Suppressor macrophage treated with lipopolysaccharide for 4 hours (primary cell): ENCODE data around the gene RARB.

Experiments
- DNase-seq: peaks from one replicate; pipeline ENCODE4 v3.0.0-alpha.2; 2020

Gene RARB

DNA sequence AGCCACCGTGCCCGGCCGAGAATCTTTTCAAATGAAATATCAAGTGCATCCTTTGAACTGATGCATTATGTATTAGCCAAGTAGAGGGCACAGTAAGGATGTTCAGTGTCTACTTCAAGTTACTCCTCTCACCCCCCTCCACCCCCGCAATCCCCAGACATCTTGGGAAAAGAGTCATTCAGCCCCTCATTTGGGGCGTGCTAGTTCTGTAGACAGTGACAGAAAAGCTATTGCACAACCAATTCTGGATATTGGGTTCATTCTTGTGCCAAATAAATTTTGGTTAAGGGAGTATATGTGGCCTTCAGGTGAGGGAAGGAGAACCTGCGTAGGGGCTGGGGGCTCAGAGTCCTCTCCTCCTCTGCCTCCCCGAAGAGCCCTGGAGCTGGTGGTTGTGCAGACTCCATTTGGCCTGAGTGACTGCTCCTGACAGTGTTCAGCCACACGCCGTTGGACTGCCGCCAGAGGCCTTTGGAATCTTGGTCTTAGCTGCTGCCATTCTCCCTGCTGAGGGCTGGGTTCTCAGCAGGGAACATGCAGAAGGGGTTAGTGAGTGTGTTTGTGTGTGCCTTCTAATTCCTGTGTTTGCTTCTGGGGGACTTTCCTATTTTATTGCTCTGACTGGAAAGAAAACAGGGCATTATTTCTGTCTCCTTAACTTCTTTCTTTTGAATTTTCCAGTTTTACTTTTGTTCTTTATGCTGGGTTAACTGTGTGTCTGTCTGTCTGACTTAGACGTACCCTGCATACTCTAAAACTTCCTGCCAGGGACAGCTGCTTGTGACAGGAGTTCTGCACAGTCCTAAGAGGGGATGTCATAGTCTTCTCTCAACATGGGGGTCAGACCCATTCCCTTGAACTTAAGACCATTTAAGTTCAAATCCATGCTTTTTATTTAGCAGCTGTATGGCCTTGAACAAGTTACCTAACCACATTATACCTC, 21.0 kb downstream of the RARB start:
- DNase-seq: no peak

DNA sequence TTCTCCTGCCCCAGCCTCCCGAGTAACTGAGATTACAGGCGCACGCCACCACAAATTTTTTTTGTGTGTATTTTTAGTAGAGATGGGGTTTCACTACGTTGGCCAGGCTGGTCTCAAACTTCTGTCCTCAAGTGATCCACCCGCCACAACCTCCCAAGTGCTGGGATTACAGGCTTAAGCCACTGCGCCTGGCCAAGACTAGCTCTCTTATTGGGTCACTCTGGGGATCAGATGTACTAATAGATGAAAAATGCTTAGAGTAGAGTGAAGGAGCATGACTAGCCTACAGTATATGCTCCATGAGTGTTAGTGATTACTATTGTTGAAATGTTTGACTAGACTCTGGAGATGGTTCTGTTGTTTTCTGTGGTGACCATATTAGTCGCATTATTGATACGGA, 21.8 kb downstream of the RARB start:
- DNase-seq: no peak

DNA sequence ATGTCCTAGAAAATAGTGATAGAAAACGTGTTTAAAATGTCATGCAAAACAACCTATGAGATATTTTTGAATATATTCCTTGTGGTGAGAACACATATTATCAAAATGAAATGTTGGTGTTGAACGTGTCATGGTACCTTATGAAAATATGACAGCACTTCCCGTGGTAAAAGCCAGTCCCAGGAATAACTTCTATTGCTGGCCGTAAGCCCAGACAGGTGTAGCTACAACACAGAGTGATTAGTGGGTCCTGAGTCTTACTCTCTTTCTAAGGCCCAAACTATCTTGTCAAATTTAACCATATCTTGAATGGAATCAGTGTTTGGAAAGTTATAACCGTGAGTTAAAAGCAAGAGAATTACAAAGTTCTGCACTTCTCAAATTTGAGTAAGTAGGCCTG, 24.1 kb downstream of the RARB start:
- DNase-seq: no peak

DNA sequence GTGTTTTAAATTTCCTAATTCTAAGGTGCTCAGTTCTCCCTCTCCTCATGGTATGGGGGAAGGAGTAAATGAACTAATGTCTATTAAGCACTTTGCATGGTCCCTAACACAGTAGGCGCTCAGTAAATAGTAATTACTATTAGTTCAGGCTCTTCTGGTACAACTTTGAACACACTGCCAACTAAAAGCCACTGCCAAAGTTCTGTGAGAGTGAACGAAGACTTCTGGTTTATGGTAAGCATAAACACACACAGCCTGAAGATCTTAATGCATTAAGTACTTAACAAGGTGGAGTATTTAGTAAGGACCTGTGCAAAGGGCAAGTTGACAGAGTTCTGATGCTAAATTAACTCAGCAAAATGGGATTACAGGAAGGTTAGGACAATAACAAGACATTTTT, 24.7 kb downstream of the RARB start:
- no peak for DNase-seq

DNA sequence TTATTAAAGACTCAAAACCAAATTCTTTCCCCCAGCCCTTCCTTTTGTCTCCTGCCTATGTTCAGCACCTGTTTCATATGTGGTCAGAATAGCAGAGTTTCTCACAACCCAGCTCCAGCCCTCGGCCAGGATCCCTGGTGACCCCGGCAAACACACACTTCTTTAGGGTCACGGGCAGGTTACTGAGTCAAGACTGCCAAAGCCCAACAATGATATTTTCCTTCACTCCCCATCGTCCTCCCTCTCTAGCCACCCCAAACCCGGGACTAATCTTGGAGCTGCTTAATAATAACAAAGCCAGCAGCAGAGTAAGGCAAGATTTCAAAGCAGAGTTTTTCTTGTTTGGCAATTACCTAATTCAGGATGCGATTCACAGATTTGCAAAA, 25.5 kb downstream of the RARB start:
- no peak for DNase-seq

DNA sequence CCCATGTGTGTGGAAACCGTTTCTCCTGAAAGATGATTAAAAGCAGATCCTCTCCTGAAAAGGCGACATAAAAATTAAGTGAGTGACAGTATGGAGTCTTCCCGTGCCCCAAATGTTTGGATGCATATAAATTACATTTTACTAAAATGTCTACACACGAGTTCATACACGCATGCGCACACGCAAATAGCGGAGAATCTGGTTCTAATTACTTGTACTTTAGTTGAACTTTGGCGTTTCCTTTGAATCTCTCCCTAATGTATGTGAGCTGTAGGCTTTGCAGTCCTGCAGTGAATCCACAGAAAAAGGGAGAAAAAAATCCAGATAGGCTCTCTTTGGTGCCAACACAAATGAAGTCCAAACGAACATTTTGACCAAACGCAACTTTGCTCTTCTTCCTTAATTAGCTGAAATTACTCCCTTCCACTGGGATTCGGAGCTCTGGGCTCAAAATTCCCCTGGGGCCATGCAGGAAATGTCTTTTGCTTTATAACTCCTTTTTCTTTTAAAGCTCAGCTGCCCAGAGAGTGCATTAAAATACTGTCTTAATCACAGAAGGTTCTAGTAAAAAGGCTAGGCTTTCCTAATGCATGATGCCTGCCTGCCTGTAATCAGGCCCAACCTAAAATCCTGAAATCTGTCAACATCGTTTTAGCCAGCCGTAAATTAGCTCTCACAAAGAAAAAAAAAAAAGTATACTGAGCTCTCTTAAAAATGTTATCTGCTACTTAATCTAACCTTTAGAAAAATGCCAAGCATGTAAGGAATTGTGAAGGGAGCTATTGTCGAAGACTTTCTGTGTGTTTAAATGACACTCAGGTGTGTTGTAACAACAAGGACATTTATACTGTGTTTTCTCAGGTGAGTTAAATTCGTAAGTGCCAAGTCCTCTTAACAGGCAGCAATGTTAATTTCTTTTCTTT, 26.2 kb downstream of the RARB start:
- no peak for DNase-seq

DNA sequence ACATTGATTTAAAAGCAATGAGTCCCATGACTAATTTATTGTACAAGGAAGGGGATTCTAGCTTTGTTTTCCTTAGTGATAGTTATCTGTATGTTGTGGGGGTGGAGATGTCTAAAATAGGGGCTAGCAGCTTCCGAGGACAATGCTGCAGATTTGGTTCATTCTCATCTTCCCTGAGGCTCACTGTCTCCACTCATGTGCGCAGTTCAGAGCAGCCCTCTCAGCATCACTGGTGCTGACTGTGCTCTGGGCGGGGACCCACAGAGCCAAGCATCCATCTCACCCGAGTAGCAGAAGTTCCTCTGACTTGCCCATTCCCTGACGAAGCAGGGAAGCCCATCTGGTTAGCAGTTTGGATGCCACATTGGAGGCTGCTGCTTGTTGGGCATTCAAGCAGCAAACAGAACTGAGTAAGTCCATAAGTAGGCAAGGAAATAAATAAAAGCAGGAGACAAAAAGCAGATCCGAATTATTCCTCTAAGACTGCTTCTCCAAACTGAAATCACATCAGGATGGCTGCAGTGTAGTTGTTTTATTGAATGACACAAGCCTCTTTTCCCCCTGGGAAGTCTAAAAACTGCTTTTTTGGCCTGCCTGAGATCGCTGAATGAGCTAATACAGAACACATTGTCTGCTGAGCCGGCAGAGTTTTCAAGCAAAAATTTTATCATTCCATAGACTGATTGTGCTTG, 27.5 kb downstream of the RARB start:
- no peak for DNase-seq

DNA sequence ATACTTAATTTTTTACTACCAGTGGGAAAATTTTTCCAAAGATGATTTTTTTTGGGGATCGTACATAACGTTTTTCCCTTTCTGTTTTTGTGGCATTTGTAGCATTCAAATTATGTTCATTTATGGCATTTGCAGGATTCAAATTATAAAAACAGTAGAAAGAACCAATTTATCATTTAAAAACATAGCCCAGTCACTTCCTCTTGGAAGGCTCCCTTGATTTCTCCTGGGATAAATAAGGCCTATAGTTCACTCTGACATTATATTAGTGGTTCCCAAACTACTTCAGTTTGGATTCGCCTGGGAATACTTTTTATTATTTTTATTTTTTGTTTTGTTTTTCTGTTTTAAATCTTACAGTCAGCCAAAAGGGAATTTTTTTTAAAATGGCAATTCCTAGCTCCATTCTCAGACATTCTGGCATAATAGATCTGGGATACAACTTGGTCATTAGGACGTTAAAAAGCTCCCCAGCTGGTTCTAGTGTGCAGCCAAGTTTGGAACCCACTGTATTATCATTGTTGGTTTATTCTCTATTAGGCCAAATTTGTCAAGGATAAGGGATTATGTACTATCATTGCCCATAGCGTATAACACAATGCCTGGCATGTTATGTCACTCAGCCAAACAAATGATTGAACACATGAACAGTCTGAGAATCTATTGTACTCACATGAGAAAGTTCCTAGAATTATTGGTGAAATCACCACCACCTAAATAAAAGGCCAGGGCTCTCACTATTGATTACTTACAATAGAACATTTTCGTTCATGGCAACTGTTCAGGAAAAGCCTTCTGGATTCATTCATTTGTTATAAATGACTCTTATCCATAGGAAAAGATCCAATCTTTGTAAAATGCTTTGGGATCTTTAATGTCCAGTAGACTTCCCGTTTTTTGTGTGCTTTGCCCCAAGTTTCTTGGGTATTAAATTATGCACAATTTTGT, 28.9 kb downstream of the RARB start:
- no peak for DNase-seq

DNA sequence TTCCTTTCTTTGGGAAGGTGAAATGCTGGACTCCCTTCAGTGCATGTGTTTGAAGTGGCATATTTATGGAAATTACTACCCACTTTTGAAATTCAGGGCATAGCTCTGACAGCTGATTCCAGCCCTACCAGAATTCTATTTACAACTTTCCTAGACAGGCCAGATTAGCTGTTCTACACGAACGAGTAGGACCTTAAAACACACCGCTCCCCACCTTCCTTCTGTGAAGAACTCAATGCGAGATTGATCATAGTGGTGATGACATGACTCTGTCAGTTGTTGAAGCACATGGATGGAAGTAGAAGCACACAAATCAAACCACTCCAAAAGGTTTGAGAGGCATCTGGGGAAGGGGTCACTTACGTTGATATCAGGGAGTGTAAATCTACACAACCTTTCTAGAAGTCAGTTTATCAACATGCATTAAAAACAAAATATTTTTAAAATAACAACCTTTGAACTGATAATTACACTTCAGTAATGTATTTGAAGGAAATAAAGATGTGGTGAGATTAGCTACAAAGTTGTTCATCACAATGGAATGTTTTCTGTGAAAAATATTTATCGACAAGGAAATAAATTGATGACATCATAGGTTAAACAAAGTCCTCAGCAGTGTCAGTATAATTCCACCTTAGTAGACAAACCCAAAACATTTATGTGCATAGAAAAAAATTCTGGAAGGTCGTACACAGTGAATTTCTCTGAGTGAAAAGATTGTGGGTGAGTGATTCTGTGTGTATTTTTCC, 29.8 kb downstream of the RARB start:
- no peak for DNase-seq

DNA sequence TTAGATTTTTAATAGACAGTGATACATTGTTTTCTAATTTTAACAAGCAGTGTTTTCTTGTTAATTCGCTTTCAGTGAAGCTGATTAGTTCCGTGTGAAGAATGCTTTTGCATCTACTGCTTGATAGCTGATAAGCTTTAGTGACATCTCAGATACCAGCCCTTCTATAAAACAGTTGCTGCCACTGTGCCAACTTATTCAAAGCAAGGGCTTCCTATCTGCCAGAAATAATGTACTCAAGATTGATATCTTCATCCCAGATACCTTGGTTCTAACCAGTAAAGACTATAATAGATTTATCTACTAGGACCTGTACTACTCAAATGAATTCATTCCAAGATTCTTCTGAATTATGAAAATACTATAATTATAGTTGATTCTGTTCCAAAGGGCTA, 30.4 kb downstream of the RARB start:
- DNase-seq: no peak

DNA sequence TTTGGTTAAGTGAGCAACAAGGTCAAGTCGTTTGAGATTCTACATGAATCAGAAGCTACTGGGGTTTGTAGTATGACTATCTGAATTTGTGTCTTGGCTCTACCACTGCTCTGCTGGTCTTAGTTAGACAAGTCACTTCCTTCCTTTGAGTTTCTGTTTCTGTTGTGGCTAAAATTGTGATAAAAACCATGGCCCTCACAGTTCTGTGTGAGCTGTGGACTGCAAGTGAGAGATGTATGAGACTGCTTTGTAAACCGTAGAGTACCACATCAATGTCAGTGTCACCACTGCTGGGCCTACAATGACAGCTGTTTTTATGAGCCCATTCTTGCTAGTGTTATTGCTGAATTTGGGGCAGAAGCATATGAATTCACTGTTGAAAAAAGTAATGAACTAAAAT, 32.7 kb downstream of the RARB start:
- DNase-seq: peak; percentile 5

DNA sequence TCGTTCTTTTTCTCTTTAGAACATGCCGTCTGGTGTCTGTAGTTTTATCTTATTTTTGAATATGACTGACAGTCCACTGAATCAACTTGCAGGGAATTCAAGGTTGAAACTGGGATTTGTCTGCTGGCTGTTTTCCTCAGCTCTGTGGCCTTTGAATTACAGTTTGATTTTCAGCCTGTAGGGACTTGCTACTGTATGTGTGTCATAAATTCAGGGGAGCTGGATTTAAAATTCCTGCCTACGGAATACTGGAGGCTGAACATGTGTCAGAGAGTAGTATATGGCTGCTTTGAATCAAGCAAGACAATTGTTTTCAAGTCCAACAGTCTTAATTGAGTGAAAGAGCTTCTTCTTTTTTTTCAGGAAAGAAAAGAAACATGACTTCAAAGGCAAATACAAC, 33.9 kb downstream of the RARB start:
- DNase-seq: no peak

DNA sequence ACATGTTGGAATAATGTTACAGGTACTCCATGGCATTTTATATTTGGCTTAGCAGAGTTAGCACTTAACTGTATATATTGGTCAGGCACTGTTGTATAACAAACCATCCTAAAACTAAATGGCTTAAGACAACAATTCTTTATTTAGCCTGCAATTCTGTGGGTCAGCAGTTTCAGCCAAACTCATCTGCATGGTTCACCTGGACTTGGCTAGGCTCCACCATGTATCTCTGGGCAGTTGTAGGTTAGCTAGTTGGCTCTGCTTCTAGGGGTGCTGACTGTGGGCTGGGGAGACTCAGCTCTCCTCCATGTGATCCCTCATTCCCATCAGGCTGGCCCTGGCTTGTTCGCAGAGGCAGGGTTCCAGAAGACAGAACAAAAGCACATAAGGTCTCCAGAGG, 34.4 kb downstream of the RARB start:
- DNase-seq: no peak

DNA sequence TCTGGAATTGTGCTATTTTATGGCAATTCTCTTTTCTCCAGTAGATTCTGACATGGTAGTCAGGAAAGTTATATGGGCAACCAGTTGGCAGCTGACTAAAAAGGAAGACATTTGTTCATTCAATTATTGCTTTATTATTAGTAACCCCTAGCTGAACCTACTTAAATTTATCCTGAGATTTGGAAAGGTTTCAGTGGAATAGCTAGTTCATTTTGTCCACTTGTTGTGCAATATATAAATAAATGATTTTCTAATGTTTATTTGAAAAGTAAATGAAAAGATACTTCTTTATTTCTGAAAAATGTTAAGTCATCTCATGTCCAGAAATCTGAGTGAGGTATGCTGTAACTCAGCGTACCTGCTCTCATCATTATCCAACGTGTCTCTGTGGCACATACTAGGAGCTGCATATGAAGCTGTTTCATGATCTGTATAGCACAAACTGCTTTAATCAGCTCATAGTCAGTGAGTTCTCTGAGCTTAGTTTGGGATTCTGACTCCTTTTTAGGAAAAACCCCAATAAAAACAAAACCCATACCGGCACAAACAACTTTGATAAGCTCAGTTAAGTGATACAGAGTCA, 35.9 kb downstream of the RARB start:
- DNase-seq: no peak

DNA sequence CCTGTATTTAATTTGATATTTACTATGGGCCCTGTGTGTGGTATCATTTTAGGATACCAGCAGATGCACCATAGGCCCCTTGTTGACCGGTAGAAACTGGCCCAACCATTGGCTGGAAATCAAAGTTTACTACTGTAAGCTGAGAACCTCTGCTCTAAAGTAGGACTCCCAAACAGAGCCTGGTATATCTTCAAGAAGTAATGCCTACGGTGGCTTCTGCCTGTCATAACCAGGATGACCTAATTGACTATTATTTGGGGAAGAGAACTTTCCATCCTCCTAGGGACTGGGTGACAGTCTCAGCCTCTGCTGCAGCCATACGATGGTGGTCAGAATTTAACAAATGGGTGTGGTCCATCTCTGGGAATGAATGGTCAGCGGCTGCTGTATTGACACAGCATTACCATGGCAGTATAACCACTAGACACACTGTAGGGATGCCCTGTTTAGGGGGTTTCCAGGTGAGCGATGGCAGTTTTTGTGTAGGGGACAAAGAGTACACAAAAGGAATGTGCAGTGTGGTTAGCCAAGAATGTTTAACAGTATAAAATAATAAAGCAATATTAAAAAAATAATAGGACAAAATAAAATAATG, 37.3 kb downstream of the RARB start:
- no peak for DNase-seq

DNA sequence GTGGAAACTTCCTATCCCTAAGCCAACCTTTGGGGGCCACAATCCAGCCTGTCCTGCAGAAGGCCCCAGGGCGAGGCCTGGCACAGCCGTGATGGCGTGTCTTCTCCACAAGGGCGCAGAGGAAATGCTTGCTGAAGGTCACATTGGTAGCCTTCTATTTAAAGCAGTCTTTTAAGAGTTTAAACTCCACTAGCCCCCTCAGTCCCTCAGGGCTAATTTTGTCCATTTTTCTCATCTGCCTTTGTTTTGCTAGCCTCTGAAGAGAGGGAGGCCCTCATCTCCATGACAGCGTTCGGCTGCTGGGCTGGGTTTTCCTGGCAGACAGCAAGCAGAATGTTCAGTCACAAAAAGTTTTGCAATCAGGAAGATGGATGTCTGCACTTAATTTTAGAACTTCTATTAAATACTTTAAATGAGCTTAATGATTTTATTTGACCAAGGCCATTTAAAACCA, 40.8 kb downstream of the RARB start:
- DNase-seq: no peak

DNA sequence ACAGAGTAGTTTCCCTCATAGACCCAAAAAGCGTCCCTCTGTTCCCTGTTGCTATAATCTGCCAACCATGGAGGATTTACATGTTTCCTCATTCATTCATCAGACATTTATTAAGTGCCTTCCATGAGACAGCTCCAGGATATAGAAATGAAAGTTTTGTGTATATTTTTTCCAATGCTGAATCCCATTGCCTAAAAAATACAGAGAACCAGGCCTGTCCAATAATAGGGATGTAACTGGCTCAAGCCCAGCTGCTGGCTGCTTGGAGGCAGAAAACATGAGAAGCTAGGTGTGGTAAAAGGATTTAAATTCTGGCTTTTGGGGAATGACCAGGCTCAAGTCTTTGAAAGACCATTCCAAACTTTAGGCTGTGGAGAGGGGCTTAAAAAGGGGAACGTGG, 41.5 kb downstream of the RARB start:
- DNase-seq: no peak

DNA sequence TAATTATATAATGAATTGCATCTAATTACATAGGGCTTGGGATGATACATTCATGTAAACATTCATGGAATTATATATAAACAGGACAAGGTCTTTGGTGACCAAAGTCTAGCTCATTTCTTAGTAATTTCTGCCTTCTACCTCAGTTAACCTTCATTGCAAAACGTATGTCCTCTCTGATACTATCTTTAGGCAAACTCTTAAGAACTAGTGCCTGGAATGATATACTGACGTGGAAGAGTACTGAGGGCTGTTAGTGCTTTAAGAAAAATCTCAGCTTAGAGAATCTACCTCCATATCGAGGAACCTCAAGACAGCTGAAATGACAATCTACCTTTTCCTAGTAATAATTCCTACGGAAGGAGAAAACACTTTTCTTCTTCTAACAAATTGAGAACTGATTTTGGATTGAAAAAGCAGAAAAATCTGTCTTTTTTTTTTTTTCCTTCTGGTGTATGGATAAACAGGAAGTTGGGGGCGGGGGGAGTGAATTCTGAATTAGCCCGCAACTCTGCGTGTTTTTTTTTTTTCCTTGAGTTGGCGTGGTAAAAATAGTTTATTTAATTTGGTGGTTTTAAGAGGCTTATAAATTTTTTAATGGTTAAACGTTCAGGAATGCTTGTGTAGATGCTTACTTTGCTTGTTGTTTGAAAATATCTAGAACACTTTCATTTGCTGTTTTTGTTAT, 43.2 kb downstream of the RARB start:
- no peak for DNase-seq

DNA sequence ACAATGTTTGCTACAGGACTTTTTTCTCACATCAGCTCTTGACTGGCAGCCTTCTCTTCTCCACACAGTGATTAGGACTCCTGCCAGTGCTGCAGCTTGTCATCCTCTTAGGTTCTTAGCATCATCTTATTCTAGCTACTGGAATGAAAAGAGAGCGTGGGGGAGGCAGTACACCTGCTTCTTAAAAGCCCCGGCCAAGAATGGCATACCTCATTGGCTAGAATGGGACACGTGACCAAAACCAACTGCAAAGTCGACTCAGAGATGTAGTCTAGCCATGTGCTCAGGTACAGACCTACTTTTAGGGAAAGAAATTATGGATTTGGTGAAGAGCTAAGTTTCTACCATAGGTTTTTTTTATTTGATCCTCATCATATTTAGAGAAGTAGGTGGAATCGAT, 44.1 kb downstream of the RARB start:
- no peak for DNase-seq

DNA sequence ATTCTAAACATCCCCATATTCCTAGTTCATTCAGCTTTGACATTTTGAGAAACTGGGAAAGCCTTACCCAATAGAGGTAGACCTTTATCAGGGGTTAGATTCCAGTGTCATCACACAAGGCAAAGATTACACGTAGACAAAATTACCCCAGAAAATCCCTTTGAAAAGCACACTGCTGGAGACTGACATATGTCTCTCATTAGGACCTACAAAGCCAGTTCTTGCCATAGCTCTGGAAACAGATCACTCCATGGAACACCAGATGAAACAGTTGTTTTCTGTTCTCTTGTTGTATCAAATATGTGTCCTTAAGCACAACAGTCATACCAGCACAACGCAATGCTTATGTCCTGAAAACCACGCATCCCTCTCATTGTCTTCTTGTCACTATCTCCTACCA, 44.7 kb downstream of the RARB start:
- no peak for DNase-seq
